Measurements from ENCODE around the gene MCTP1.

DNA sequence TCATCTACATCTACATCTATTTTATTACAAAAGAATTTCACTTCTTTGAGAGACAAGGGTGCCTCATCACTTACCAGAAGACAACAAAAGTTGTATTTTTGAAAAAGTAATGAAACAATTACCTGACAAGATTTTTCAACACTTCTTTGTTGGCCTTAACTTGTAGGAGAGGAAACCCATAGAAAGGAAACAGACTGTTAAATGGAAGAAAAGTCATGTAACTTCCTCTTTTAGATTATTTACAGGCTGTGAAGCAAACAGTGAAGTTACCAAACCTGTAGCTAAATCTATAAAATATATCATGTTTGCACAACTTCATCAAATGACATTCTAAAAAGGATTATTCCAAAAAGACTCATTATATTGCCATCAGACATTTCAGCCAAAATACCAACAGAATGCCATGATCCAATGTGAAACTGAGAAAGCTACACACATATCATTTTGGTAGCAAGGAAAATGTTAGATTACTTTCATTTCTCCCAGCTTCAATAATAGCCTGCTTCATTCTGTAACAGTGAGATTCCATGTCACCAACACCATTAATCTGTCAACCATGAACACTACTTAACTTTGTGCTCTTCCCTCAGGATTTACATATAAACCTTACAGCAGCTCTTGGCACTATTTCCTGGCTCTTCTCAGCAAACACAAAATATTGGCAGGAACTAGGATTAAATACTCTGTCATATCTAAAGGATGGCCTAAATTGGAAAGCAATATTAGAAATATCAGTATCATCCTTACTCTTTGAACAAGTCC is 122.5 kb downstream of the MCTP1 start:
- no peak for TF ChIP-seq EZH2 (IDR thresholded peaks at IDR 0.05)
- TF ChIP-seq, protein P1, sequence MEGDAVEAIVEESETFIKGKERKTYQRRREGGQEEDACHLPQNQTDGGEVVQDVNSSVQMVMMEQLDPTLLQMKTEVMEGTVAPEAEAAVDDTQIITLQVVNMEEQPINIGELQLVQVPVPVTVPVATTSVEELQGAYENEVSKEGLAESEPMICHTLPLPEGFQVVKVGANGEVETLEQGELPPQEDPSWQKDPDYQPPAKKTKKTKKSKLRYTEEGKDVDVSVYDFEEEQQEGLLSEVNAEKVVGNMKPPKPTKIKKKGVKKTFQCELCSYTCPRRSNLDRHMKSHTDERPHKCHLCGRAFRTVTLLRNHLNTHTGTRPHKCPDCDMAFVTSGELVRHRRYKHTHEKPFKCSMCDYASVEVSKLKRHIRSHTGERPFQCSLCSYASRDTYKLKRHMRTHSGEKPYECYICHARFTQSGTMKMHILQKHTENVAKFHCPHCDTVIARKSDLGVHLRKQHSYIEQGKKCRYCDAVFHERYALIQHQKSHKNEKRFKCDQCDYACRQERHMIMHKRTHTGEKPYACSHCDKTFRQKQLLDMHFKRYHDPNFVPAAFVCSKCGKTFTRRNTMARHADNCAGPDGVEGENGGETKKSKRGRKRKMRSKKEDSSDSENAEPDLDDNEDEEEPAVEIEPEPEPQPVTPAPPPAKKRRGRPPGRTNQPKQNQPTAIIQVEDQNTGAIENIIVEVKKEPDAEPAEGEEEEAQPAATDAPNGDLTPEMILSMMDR (IDR thresholded peaks at IDR 0.05) = no peak

Measured in neural progenitor cell (in vitro differentiated cells).